Osteocyte (in vitro differentiated cells): ENCODE data around the gene ZNF277. TPM values are rescaled to one million over a fixed set of nuclear protein-coding genes. Genes with fewer than 3 reads are reported as not detected.
"Not testable (repeated sequence)": the region's sequence is repeated elsewhere in the genome, so short reads cannot be mapped to it uniquely, and the experiment has no call there.

Experiments
- DNase-seq: peaks from one replicate; pipeline ENCODE4 v3.0.0; 2021; ENCODE audit warnings: mixed read lengths; ENCODE audit not compliant: unreplicated experiment; ENCODE audit errors: extremely low spot score
- H3K27ac Mint-ChIP-seq: one replicate; pipeline ENCODE4 v1.8.0; 2021; ENCODE audit warnings: mild to moderate bottlenecking, mixed read lengths; ENCODE audit not compliant: unreplicated experiment
- H3K27me3 Mint-ChIP-seq: one replicate; pipeline ENCODE4 v1.8.0; 2021; ENCODE audit warnings: mixed read lengths; ENCODE audit not compliant: unreplicated experiment
- H3K36me3 Mint-ChIP-seq: one replicate; pipeline ENCODE4 v1.8.0; 2021; ENCODE audit warnings: mixed read lengths; ENCODE audit not compliant: unreplicated experiment
- H3K4me1 Mint-ChIP-seq: one replicate; pipeline ENCODE4 v1.8.0; 2021; ENCODE audit warnings: mixed read lengths; ENCODE audit not compliant: unreplicated experiment
- H3K4me3 Mint-ChIP-seq: one replicate; pipeline ENCODE4 v1.8.0; 2021; ENCODE audit warnings: mild to moderate bottlenecking, moderate library complexity, mixed read lengths; ENCODE audit not compliant: unreplicated experiment
- H3K9me3 Mint-ChIP-seq: one replicate; pipeline ENCODE4 v1.8.0; 2021; ENCODE audit warnings: mixed read lengths; ENCODE audit not compliant: unreplicated experiment
- total RNA-seq: library from RNA; stranded (reverse); gene quantifications from 2 replicates; pipeline ENCODE4 v1.2.1, GENCODE V29; 2021
- TF ChIP-seq, protein P1 (sequence below): fragments of 200-600 bp; sonication (generic); IDR thresholded peaks from 2 replicates; pipeline ENCODE4 v1.5.0; 2021; ENCODE audit warnings: antibody characterized with exemption, mild to moderate bottlenecking, moderate library complexity

The ZNF277 gene
- total RNA-seq, 1 donor from 2014 or later = 28.1 TPM

DNA sequence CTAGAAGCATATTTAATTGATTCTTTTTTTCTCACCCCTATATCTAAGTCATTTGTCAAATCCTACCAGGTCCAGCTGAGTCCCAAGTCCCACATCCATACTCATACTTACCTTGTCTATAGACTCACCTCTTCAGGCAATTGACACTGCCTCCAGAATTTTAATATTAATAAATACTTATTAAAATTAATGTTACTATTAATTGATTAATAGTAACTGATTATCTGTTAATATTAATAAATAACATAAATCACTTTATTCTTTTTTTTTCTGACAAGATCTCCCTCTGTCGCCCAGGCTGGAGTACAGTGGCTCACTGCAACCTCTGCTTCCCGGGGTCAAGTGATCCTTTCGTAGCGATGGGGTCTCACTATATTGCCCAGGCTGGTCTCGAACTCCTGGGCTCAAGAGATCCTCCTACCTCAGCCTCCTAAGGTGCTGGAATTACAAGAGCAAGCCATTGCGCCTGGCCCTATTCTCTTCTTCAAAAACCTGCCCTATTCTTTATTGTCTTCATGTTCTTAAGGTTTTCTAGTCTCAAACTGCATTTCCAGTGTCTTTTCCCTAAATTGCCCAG is 94.4 kb downstream of the ZNF277 start:
- Mint-ChIP-seq H3K27me3 (no peaks in the 10 kb centered on the region), H3K4me1 (peaks cover 44% of the 10 kb centered on the region), H3K9me3 (no peaks in the 10 kb centered on the region), H3K27ac (no peak overlapping the region), H3K36me3 (peaks cover 25% of the 10 kb centered on the region), H3K4me3 (no peak overlapping the region)
- TF ChIP-seq, protein P1, sequence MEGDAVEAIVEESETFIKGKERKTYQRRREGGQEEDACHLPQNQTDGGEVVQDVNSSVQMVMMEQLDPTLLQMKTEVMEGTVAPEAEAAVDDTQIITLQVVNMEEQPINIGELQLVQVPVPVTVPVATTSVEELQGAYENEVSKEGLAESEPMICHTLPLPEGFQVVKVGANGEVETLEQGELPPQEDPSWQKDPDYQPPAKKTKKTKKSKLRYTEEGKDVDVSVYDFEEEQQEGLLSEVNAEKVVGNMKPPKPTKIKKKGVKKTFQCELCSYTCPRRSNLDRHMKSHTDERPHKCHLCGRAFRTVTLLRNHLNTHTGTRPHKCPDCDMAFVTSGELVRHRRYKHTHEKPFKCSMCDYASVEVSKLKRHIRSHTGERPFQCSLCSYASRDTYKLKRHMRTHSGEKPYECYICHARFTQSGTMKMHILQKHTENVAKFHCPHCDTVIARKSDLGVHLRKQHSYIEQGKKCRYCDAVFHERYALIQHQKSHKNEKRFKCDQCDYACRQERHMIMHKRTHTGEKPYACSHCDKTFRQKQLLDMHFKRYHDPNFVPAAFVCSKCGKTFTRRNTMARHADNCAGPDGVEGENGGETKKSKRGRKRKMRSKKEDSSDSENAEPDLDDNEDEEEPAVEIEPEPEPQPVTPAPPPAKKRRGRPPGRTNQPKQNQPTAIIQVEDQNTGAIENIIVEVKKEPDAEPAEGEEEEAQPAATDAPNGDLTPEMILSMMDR = no peak
- DNase-seq = no peak

DNA sequence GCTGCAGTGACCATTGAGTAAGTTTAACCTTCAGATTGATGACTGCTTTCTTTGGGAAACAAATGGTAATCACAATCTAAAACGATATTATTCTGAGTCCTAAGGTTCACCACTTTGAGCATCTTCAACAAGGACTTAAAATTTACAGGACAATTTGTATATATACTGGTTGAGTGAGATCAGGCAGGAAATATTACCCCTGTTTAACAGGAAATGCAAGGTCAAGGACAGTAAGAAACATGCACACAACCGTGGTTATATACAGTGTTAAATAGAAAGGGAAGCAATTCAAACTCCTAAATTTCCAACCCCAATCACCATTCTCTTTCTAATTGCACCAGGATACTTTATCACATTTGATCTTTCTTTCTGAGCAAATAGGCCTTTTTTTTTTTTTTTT is 96.1 kb downstream of the ZNF277 start:
- no peak for DNase-seq

DNA sequence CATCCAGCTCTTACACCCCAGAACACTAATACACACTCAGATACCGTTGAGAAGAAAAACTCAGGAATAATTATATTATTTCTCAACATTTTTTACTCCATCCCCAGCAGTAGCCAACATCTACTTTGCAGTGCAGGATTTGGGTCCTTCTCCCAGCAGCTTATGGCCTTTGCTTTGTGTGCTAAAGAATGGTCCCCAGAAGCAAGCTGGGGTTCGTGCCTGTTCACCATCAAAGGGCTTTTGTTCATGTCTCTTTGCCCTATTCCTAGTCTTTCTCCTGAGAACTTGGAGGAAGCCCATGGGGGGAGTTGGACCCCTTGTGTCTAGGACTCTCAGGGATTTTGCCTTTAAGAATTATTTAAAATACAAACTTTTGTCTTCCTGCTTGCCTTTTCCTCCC is 100.4 kb downstream of the ZNF277 start:
- H3K27me3 Mint-ChIP-seq = no peaks in the 10 kb centered on the region
- TF ChIP-seq, protein P1 = no peak
- H3K36me3 Mint-ChIP-seq = peaks cover 22% of the 10 kb centered on the region
- H3K27ac Mint-ChIP-seq = no peak overlapping the region
- no peak for DNase-seq
- no peak overlapping the region for H3K4me3 Mint-ChIP-seq
- H3K9me3 Mint-ChIP-seq = peaks cover 4% of the 10 kb centered on the region
- H3K4me1 Mint-ChIP-seq = peaks cover 17% of the 10 kb centered on the region

More for the DNA sequence above, 96.1 kb downstream of the ZNF277 start:
- Mint-ChIP-seq H3K27ac (peak overlapping the region; percentile 19), H3K9me3 (no peaks in the 10 kb centered on the region), H3K36me3 (peaks cover 25% of the 10 kb centered on the region), H3K27me3 (no peaks in the 10 kb centered on the region), H3K4me3 (no peak overlapping the region), H3K4me1 (peaks cover 31% of the 10 kb centered on the region)
- TF ChIP-seq, protein P1 = no peak

DNA sequence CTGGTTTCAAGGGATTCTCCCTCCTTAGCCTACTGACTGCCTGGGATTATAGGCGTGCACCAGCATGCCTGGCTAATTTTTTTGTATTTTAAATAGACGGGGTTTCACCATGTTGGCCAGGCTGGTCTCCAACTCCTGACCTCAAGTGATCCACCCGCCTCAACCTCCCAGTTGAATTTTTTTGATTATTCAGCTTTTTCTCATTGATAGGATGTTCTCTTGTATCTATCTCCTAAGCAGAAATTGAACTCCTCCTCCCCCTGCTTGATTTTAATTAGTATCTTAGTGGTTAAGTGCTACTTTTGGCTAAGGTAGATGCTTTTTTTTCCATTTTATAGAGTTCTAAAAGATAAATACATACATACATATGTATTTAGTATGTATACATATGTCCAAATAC is 101.0 kb downstream of the ZNF277 start:
- H3K4me3 Mint-ChIP-seq = no peak overlapping the region
- H3K27ac Mint-ChIP-seq = no peak overlapping the region
- DNase-seq = no peak
- peaks cover 4% of the 10 kb centered on the region for H3K9me3 Mint-ChIP-seq
- peaks cover 11% of the 10 kb centered on the region for H3K4me1 Mint-ChIP-seq
- peaks cover 22% of the 10 kb centered on the region for H3K36me3 Mint-ChIP-seq
- H3K27me3 Mint-ChIP-seq = no peaks in the 10 kb centered on the region
- TF ChIP-seq, protein P1 = no peak

DNA sequence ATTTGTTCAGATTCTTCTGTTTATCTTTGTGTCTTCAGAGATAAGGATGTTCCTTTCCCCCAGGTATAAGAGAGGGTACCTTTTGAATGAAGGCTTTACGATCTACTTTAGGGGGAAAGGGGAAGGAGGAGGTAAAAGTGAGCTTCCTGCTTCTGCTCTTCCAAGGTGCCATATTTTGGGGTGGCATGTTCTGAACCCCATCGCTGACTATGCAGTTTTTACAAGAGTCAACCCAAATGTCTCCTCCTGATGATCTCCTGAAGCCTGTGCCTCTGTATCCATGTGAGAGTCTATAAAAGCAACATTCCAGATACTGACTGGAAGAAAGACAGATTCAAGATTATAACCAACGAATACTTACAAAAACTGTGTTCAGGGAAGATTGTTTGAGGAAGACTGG is 102.5 kb downstream of the ZNF277 start:
- Mint-ChIP-seq H3K36me3 (peaks cover 20% of the 10 kb centered on the region), H3K4me3 (no peak overlapping the region), H3K4me1 (no peaks in the 10 kb centered on the region), H3K9me3 (peaks cover 4% of the 10 kb centered on the region), H3K27me3 (no peaks in the 10 kb centered on the region), H3K27ac (no peak overlapping the region)
- TF ChIP-seq, protein P1 = no peak
- DNase-seq = no peak

DNA sequence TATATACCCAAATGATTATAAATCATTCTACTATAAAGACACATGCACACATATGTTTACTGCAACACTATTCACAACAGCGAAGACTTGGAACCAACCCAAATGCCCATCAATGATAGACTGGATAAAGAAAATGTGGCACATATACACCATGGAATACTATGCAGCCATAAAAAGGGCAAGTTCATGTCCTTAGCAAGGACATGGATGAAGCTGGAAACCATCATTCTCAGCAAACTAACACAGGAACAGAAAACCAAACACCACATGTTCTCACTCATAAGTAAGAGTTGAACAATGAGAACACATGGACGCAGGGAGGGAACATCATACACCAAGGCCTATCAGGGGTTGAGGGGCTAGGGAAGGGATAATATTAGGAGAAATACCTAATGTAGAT is 110.3 kb downstream of the ZNF277 start:
- not testable (repeated sequence) for H3K27me3 Mint-ChIP-seq, DNase-seq, H3K4me3 Mint-ChIP-seq, H3K4me1 Mint-ChIP-seq, H3K27ac Mint-ChIP-seq
- Mint-ChIP-seq H3K36me3 (peaks cover 40% of the 10 kb centered on the region), H3K9me3 (peaks cover 12% of the 10 kb centered on the region)
